Measurements from ENCODE around the gene POLE2. TPM values are rescaled to one million over a fixed set of nuclear protein-coding genes. Genes with fewer than 3 reads are reported as not detected.
A peak's percentile ranks its signal among the peaks of the same experiment; 100 is the strongest.

Gene POLE2
- total and polyA plus RNA-seq, 2 of the 13 experiments (the other 11 are each of a cell fraction or from before 2014, with no cell fraction given) = 16.6 to 37.0 TPM

GRCh38 chr14:49634547-49635334, 53.3 kb downstream of the POLE2 start, which contains the start of gene DNAAF2 (continued):
- TF ChIP-seq AKNA (CRISPR knock-in tag; IDR thresholded peaks at IDR 0.05; ENCODE audit: borderline replicate concordance) (0 out of 2 replicates have a peak, but pooled peaks have one; percentile 33), ZNF205 (CRISPR knock-in tag; IDR thresholded peaks at IDR 0.05) (no peak), ZBTB46 (CRISPR knock-in tag; IDR thresholded peaks at IDR 0.05; ENCODE audit: borderline replicate concordance) (peak; percentile 69; the same call in 1 of the 2 replicates), SP4 (CRISPR knock-in tag; IDR thresholded peaks at IDR 0.05) (no peak), CREB3 (CRISPR knock-in tag; IDR thresholded peaks at IDR 0.05) (peak; percentile 66; the same call in 1 of the 2 replicates), ZIK1 (CRISPR knock-in tag; IDR thresholded peaks at IDR 0.05; ENCODE audit: borderline replicate concordance, low read depth) (peak; percentile 73; the same call in 1 of the 2 replicates), RNF2 (conservative IDR thresholded peaks at IDR 0.05; ENCODE audit: low read depth) (peak; percentile 77), ZNF180 (CRISPR knock-in tag; IDR thresholded peaks at IDR 0.05; ENCODE audit: borderline replicate concordance, low read depth) (0 out of 2 replicates have a peak, but pooled peaks have one; percentile 37), SRSF1 (optimal IDR thresholded peaks at IDR 0.05; ENCODE audit: low read depth, low read length) (peak; percentile 49), ELF1 (CRISPR knock-in tag; IDR thresholded peaks at IDR 0.05) (no peak), THRA (CRISPR knock-in tag; IDR thresholded peaks at IDR 0.05; ENCODE audit: borderline replicate concordance) (no peak), THAP7 (CRISPR knock-in tag; IDR thresholded peaks at IDR 0.05) (0 out of 2 replicates have a peak, but pooled peaks have one; percentile 88), MXD3 (CRISPR knock-in tag; IDR thresholded peaks at IDR 0.05) (no peak), UBTF (CRISPR knock-in tag; IDR thresholded peaks at IDR 0.05) (0 out of 2 replicates have a peak, but pooled peaks have one; percentile 18)
